ENCODE data around the gene PRPF40B.

Gene PRPF40B

GRCh38 chr12:49689785-49690184 is 66.4 kb downstream of the PRPF40B start:
- no peak for DNase-seq

- no peak for DNase-seq
These were observed 69.5 kb downstream of the PRPF40B start for GRCh38 chr12:49692851-49693250.

GRCh38 chr12:49693931-49694444 is 70.6 kb downstream of the PRPF40B start:
- DNase-seq = no peak

Data from activated CD4-positive, alpha-beta T cell treated with anti-CD3 and anti-CD28 coated beads for 1 hour (primary cell).